ENCODE results near the gene PLBD1.

DNA sequence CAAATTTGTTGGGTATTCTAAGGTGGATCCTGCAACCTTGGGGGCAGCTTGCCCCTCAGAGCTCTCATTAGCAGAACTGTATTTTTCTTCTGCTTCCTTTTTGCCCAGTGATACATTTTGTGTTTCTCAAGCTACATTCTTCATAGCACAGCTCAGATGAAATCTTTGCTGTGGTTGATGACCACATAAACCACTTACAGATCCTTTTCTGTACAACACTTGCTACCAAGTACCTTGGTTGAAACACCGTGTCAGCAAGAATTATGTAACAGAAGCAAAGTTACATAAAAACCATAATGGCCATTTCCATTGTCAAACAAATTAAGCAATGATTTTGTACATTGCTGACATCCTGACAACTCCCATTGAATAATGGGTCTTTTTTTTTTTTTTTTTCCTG lies 9.7 kb upstream of the PLBD1 start:
- TF ChIP-seq, protein P1, sequence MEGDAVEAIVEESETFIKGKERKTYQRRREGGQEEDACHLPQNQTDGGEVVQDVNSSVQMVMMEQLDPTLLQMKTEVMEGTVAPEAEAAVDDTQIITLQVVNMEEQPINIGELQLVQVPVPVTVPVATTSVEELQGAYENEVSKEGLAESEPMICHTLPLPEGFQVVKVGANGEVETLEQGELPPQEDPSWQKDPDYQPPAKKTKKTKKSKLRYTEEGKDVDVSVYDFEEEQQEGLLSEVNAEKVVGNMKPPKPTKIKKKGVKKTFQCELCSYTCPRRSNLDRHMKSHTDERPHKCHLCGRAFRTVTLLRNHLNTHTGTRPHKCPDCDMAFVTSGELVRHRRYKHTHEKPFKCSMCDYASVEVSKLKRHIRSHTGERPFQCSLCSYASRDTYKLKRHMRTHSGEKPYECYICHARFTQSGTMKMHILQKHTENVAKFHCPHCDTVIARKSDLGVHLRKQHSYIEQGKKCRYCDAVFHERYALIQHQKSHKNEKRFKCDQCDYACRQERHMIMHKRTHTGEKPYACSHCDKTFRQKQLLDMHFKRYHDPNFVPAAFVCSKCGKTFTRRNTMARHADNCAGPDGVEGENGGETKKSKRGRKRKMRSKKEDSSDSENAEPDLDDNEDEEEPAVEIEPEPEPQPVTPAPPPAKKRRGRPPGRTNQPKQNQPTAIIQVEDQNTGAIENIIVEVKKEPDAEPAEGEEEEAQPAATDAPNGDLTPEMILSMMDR (IDR thresholded peaks at IDR 0.05; ENCODE audit: low read length): no peak
- TF ChIP-seq EZH2 (IDR thresholded peaks at IDR 0.05; ENCODE audit: borderline replicate concordance, low read length): no peak

Data from OCI-LY1 (cell line).